ENCODE data around the gene NFX1. TPM values are rescaled to one million over a fixed set of nuclear protein-coding genes. Genes with fewer than 3 reads are reported as not detected.

NFX1 gene
- total and polyA plus RNA-seq, 10 of the 15 experiments (the other 5 are each of a cell fraction or from before 2014, with no cell fraction given): 11.9 to 45.1 (median 36.1) TPM

GRCh38 chr9:33264003-33264472 is 26.3 kb upstream of the NFX1 start (continued):
- no peak for TF ChIP-seq ZBTB4 (CRISPR knock-in tag; IDR thresholded peaks at IDR 0.05)
- TF ChIP-seq POLR2AphosphoS5 (IDR thresholded peaks at IDR 0.05; ENCODE audit: low read length): 0 out of 2 replicates have a peak, but pooled peaks have one; percentile 20
- no peak for TF ChIP-seq PBX3 (IDR thresholded peaks at IDR 0.05; ENCODE audit: insufficient replicate concordance, low read depth, low read length)
- no peak for TF ChIP-seq CEBPB (IDR thresholded peaks at IDR 0.05; ENCODE audit: borderline replicate concordance in 1 of 2, low read depth in 2 of 2, low read length in 2 of 2)
- no peak for TF ChIP-seq SP1 (IDR thresholded peaks at IDR 0.05; ENCODE audit: low read depth, low read length)
- TF ChIP-seq RB1 (IDR thresholded peaks at IDR 0.05; ENCODE audit: borderline replicate concordance): no peak
- no peak for TF ChIP-seq ZNF622 (IDR thresholded peaks at IDR 0.05)
- TF ChIP-seq KAT2A (conservative IDR thresholded peaks at IDR 0.05; ENCODE audit: control insufficient read depth, low read depth, low read length): no peak
- no peak for TF ChIP-seq SREBF2 (IDR thresholded peaks at IDR 0.05; ENCODE audit: low read length)
- peak; percentile 53 for TF ChIP-seq HDAC6 (IDR thresholded peaks at IDR 0.05; ENCODE audit: unreplicated experiment)
- peak; percentile 19; the same call in 1 of the 2 replicates for TF ChIP-seq ATF3 (IDR thresholded peaks at IDR 0.05; ENCODE audit: borderline replicate concordance, extremely low read depth, low read depth, low read length)
- no peak for TF ChIP-seq MEF2B (IDR thresholded peaks at IDR 0.05; ENCODE audit: partially characterized antibody, poor library complexity, severe bottlenecking)
- peak; percentile 11; the same call in 1 of the 2 replicates for TF ChIP-seq SPI1 (IDR thresholded peaks at IDR 0.05; ENCODE audit: borderline replicate concordance, insufficient read depth, low read depth, low read length)
- peak; percentile 23; the same call in 1 of the 2 replicates for TF ChIP-seq MTA2 (IDR thresholded peaks at IDR 0.05; ENCODE audit: low read depth)
- TF ChIP-seq RBBP5 (conservative IDR thresholded peaks at IDR 0.05): no peak
- no peak; the same call in 1 of the 2 replicates for TF ChIP-seq ZNF207 (IDR thresholded peaks at IDR 0.05; ENCODE audit: borderline replicate concordance)
- TF ChIP-seq RAD51 (IDR thresholded peaks at IDR 0.05): peak; percentile 94
- TF ChIP-seq POLR2A (IDR thresholded peaks at IDR 0.05; ENCODE audit: low read depth, low read length): peak; percentile 70
- TF ChIP-seq USF1 (IDR thresholded peaks at IDR 0.05; ENCODE audit: borderline replicate concordance, extremely low read length, insufficient read depth, low read depth, low read length): peak; percentile 86
- TF ChIP-seq ZBTB40 (IDR thresholded peaks at IDR 0.05; ENCODE audit: borderline replicate concordance): 0 out of 2 replicates have a peak, but pooled peaks have one; percentile 25
- TF ChIP-seq STAT3 (IDR thresholded peaks at IDR 0.05; ENCODE audit: low read depth, low read length): no peak

Measured in GM12878 (cell line).